ENCODE data around the gene RYK. TPM values are rescaled to one million over a fixed set of nuclear protein-coding genes. Genes with fewer than 3 reads are reported as not detected.

The RYK gene
- total and polyA plus RNA-seq, 2 donors (not counting 1 experiment from before 2014, with no cell fraction given), result 60.6 to 112 TPM

DNA sequence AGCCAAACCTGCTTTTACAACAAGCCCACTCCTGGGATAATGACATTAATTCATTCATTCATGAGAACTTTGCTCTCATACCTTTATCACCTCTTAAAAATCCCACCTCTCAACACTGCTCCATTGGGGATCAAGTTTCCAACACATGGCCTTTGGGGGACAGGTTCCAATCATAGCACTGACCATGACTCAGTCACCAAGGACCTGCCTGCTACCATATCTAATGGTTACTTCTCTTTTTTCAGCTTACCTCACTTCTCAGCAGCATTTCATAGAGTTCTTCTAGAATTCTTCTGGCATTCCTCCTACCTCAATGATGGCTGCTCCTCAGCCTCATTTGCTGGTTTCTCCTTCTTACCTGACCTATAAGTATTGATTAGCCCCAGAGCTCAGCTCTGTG, 36.9 kb upstream of the RYK start:
- DNase-seq (ENCODE audit: low read depth in 2 of 2), result no peak
- Histone ChIP-seq H3K4me2 (ENCODE audit: extremely low read depth, insufficient read depth, low read length) (no peak overlapping the region), H4K20me1 (ENCODE audit: control insufficient read depth, extremely low read depth, insufficient read depth, low read length) (no peaks in the 10 kb centered on the region), H3K4me3 (replicated peaks in 1 of 4; ENCODE audit: control extremely low read depth in 1 of 4, insufficient read depth in 1 of 4, low read depth in 3 of 4, low read length in 4 of 4) (no peak overlapping the region), H3K27me3 (ENCODE audit: control insufficient read depth, insufficient read depth, low read length) (no peaks in the 10 kb centered on the region), H3K79me2 (ENCODE audit: control insufficient read depth, insufficient read depth, low read length) (no peaks in the 10 kb centered on the region), H3K9me3 (ENCODE audit: control insufficient read depth, insufficient read depth, low read depth, low read length) (no peaks in the 10 kb centered on the region), H3K9ac (ENCODE audit: insufficient read depth, low read length) (no peak overlapping the region), H3K36me3 (ENCODE audit: control insufficient read depth, insufficient read depth, low read length) (no peaks in the 10 kb centered on the region), H2AFZ (ENCODE audit: low read length) (no peak overlapping the region), H3K4me1 (ENCODE audit: control insufficient read depth, extremely low read depth, insufficient read depth, low read length) (peaks cover 6% of the 10 kb centered on the region), H3K27ac (ENCODE audit: insufficient read depth, low read length) (no peak overlapping the region)
- TF ChIP-seq EZH2 (IDR thresholded peaks at IDR 0.05; ENCODE audit: low read length, missing control alignments), result no peak
- TF ChIP-seq, protein P1, sequence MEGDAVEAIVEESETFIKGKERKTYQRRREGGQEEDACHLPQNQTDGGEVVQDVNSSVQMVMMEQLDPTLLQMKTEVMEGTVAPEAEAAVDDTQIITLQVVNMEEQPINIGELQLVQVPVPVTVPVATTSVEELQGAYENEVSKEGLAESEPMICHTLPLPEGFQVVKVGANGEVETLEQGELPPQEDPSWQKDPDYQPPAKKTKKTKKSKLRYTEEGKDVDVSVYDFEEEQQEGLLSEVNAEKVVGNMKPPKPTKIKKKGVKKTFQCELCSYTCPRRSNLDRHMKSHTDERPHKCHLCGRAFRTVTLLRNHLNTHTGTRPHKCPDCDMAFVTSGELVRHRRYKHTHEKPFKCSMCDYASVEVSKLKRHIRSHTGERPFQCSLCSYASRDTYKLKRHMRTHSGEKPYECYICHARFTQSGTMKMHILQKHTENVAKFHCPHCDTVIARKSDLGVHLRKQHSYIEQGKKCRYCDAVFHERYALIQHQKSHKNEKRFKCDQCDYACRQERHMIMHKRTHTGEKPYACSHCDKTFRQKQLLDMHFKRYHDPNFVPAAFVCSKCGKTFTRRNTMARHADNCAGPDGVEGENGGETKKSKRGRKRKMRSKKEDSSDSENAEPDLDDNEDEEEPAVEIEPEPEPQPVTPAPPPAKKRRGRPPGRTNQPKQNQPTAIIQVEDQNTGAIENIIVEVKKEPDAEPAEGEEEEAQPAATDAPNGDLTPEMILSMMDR (conservative IDR thresholded peaks at IDR 0.05 in 1 of 2, IDR thresholded peaks at IDR 0.05 in 1 of 2; ENCODE audit: low read depth in 1 of 2, low read length in 2 of 2), result no peak

DNA sequence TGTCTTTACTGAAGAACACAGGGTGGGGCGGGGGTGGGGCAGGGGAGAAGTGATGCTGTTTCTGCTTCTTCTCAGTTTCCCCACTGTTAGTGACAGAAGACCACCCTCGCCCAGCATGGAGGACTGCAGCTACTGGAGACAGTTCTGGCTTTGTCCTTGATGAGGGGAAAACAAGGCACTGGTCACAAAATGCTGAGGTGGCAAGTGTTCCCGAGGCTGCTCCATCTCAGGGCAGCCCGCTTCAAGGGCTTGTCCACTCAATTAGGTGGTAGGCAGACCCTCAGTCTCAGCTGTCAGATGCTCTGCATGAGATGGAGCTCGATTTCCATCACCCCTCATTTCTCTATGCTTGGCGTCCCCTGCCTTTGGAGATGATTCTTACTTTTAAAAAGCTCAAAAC, 33.8 kb upstream of the RYK start:
- no peaks in the 10 kb centered on the region for H3K27me3 ChIP-seq (ENCODE audit: control insufficient read depth, insufficient read depth, low read length)
- H2AFZ ChIP-seq (ENCODE audit: low read length), result no peak overlapping the region

DNA sequence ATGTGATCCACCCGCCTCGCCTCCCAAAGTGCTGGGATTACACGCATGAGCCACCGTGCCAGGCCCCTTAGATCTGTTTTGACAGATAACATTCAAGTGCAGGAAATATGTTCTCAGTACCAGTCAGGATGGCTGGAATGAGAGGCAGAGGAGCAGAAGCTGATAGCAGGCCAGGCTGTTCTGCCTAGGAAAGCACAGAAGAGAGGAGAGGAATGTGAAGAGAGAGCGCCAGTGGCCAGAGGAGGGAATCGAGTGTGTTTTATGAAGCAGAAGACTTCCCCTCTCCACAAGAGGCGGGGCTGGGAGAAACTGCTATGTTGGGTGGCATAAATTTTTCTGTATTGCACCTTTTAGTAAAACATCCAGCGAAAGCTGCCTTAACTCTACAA, 32.0 kb upstream of the RYK start:
- TF ChIP-seq EZH2 (IDR thresholded peaks at IDR 0.05; ENCODE audit: low read length, missing control alignments), result no peak
- TF ChIP-seq, protein P1 (conservative IDR thresholded peaks at IDR 0.05 in 1 of 2, IDR thresholded peaks at IDR 0.05 in 1 of 2; ENCODE audit: low read depth in 1 of 2, low read length in 2 of 2), result no peak
- H3K4me2 ChIP-seq (ENCODE audit: extremely low read depth, insufficient read depth, low read length), result no peak overlapping the region

More for the DNA sequence above, 33.8 kb upstream of the RYK start:
- Histone ChIP-seq H3K27ac (ENCODE audit: insufficient read depth, low read length) (no peak overlapping the region), H3K4me3 (replicated peaks in 1 of 4; ENCODE audit: control extremely low read depth in 1 of 4, insufficient read depth in 1 of 4, low read depth in 3 of 4, low read length in 4 of 4) (no peak overlapping the region), H3K9me3 (ENCODE audit: control insufficient read depth, insufficient read depth, low read depth, low read length) (no peaks in the 10 kb centered on the region), H4K20me1 (ENCODE audit: control insufficient read depth, extremely low read depth, insufficient read depth, low read length) (no peaks in the 10 kb centered on the region), H3K9ac (ENCODE audit: insufficient read depth, low read length) (no peak overlapping the region), H3K4me2 (ENCODE audit: extremely low read depth, insufficient read depth, low read length) (no peak overlapping the region), H3K36me3 (ENCODE audit: control insufficient read depth, insufficient read depth, low read length) (no peaks in the 10 kb centered on the region), H3K79me2 (ENCODE audit: control insufficient read depth, insufficient read depth, low read length) (no peaks in the 10 kb centered on the region), H3K4me1 (ENCODE audit: control insufficient read depth, extremely low read depth, insufficient read depth, low read length) (no peaks in the 10 kb centered on the region)
- TF ChIP-seq, protein P1 (conservative IDR thresholded peaks at IDR 0.05 in 1 of 2, IDR thresholded peaks at IDR 0.05 in 1 of 2; ENCODE audit: low read depth in 1 of 2, low read length in 2 of 2), result no peak
- no peak for TF ChIP-seq EZH2 (IDR thresholded peaks at IDR 0.05; ENCODE audit: low read length, missing control alignments)
- no peak for DNase-seq (ENCODE audit: low read depth in 2 of 2)

More for the DNA sequence above, 32.0 kb upstream of the RYK start:
- Histone ChIP-seq H2AFZ (ENCODE audit: low read length) (no peak overlapping the region), H3K4me1 (ENCODE audit: control insufficient read depth, extremely low read depth, insufficient read depth, low read length) (no peaks in the 10 kb centered on the region), H3K27me3 (ENCODE audit: control insufficient read depth, insufficient read depth, low read length) (no peaks in the 10 kb centered on the region), H3K36me3 (ENCODE audit: control insufficient read depth, insufficient read depth, low read length) (no peaks in the 10 kb centered on the region), H3K9ac (ENCODE audit: insufficient read depth, low read length) (no peak overlapping the region), H3K9me3 (ENCODE audit: control insufficient read depth, insufficient read depth, low read depth, low read length) (no peaks in the 10 kb centered on the region), H3K4me3 (replicated peaks in 1 of 4; ENCODE audit: control extremely low read depth in 1 of 4, insufficient read depth in 1 of 4, low read depth in 3 of 4, low read length in 4 of 4) (no peak overlapping the region), H3K79me2 (ENCODE audit: control insufficient read depth, insufficient read depth, low read length) (no peaks in the 10 kb centered on the region), H4K20me1 (ENCODE audit: control insufficient read depth, extremely low read depth, insufficient read depth, low read length) (no peaks in the 10 kb centered on the region), H3K27ac (ENCODE audit: insufficient read depth, low read length) (no peak overlapping the region)
- DNase-seq (ENCODE audit: low read depth in 2 of 2), result no peak
